GM12878 (cell line): ENCODE results near the gene SMARCE1. TPM values are rescaled to one million over a fixed set of nuclear protein-coding genes. Genes with fewer than 3 reads are reported as not detected.

ENCODE experiments used
- BCLAF1 ChIP-seq: fragments of 450-650 bp; IDR thresholded peaks from 2 replicates; pipeline ENCODE4 v1.6.1; 2017; ENCODE audit warnings: antibody characterized with exemption, mild to moderate bottlenecking, moderate library complexity
- CBX3 ChIP-seq: fragments of 200-600 bp; sonication (generic); IDR thresholded peaks from 2 replicates; pipeline ENCODE4 v1.6.1; 2016; ENCODE audit warnings: low read depth, borderline replicate concordance
- CHD1 ChIP-seq: IDR thresholded peaks from 2 replicates; pipeline ENCODE4 v1.6.1; 2012; ENCODE audit warnings: low read depth, low read length, improper control_type of control experiment
- CHD2 ChIP-seq: IDR thresholded peaks from 2 replicates; pipeline ENCODE4 v1.6.1; 2011; ENCODE audit warnings: low read depth, low read length, improper control_type of control experiment, borderline replicate concordance
- CHD4 ChIP-seq: fragments of 200-600 bp; sonication (generic); IDR thresholded peaks from 2 replicates; pipeline ENCODE4 v1.6.1; 2016; ENCODE audit warnings: mild to moderate bottlenecking
- CUX1 ChIP-seq: IDR thresholded peaks from 2 replicates; pipeline ENCODE4 v1.6.1; 2012; ENCODE audit warnings: improper control_type of control experiment, low read depth, low read length; ENCODE audit not compliant: insufficient replicate concordance
- ESRRA ChIP-seq: IDR thresholded peaks from 2 replicates; pipeline ENCODE4 v1.6.1; 2012; ENCODE audit warnings: mild to moderate bottlenecking, low read length, improper control_type of control experiment
- ETV6 ChIP-seq, 2 experiments: fragments of 450-650 bp in 1 of 2; IDR thresholded peaks in 1 of 2; conservative IDR thresholded peaks in 1 of 2; 2 replicates each; pipeline ENCODE4 v1.6.1; 2014; ENCODE audit warnings: antibody characterized with exemption in 1 of 2, borderline replicate concordance in 1 of 2, low read depth in 1 of 2, mild to moderate bottlenecking in 1 of 2, moderate library complexity in 1 of 2
- FOS ChIP-seq: IDR thresholded peaks from 3 replicates; pipeline ENCODE4 v1.6.1; 2011; ENCODE audit warnings: borderline replicate concordance; ENCODE audit not compliant: insufficient read length; ENCODE audit errors: extremely low read depth
- FOXK2 ChIP-seq: fragments of 450-650 bp; IDR thresholded peaks from 2 replicates; pipeline ENCODE4 v1.6.1; 2017; ENCODE audit warnings: mild to moderate bottlenecking, moderate library complexity
- GABPA ChIP-seq: IDR thresholded peaks from 2 replicates; pipeline ENCODE4 v1.6.1; 2014; ENCODE audit warnings: antibody characterized with exemption, low read depth, mild to moderate bottlenecking, inconsistent platforms
- GATAD2B ChIP-seq: fragments of 450-650 bp; conservative IDR thresholded peaks from 2 replicates; pipeline ENCODE4 v1.6.1; 2017; ENCODE audit warnings: low read depth, mild to moderate bottlenecking, moderate library complexity
- IKZF2 ChIP-seq, 2 experiments: fragments of 450-650 bp; IDR thresholded peaks; 2 replicates each; pipeline ENCODE4 v1.6.1; 2017; ENCODE audit warnings: mild to moderate bottlenecking in 2 of 2, moderate library complexity in 2 of 2
- KAT2A ChIP-seq: conservative IDR thresholded peaks from 2 replicates; pipeline ENCODE4 v1.6.1; 2011; ENCODE audit warnings: low read depth, low read length; ENCODE audit not compliant: control insufficient read depth
- LARP7 ChIP-seq: fragments of 450-650 bp; IDR thresholded peaks from 2 replicates; pipeline ENCODE4 v1.6.1; 2017; ENCODE audit warnings: mild to moderate bottlenecking
- NFYB ChIP-seq: IDR thresholded peaks from 2 replicates; pipeline ENCODE4 v1.6.1; 2011; ENCODE audit warnings: low read depth, mild to moderate bottlenecking, low read length, improper control_type of control experiment, moderate library complexity; ENCODE audit not compliant: insufficient read depth
- NR2C2 ChIP-seq: IDR thresholded peaks from 2 replicates; pipeline ENCODE4 v1.6.1; 2011; ENCODE audit warnings: borderline replicate concordance, low read depth; ENCODE audit not compliant: control insufficient read depth, insufficient read length
- NR2F1 ChIP-seq: fragments of 450-650 bp; conservative IDR thresholded peaks from 2 replicates; pipeline ENCODE4 v1.6.1; 2017; ENCODE audit warnings: mild to moderate bottlenecking
- NRF1 ChIP-seq: conservative IDR thresholded peaks from 2 replicates; pipeline ENCODE4 v1.6.1; 2011; ENCODE audit warnings: mild to moderate bottlenecking, low read depth, low read length, improper control_type of control experiment
- RCOR1 ChIP-seq: conservative IDR thresholded peaks from 2 replicates; pipeline ENCODE4 v1.6.1; 2012; ENCODE audit warnings: low read depth, low read length, improper control_type of control experiment
- TARDBP ChIP-seq: IDR thresholded peaks from 2 replicates; pipeline ENCODE4 v1.6.1; 2016; ENCODE audit warnings: borderline replicate concordance
- ZBTB33 ChIP-seq: fragments of 450-650 bp; IDR thresholded peaks from 2 replicates; pipeline ENCODE4 v1.6.1; 2017; ENCODE audit warnings: mild to moderate bottlenecking
- ZZZ3 ChIP-seq: IDR thresholded peaks from 2 replicates; pipeline ENCODE4 v1.6.1; 2011; ENCODE audit warnings: low read depth; ENCODE audit not compliant: control insufficient read depth, insufficient read length
- polyA plus RNA-seq, 11 experiments: library from polyadenylated mRNA; depleted of rRNA in 4 of 11; unstranded in 6 of 11; stranded (reverse) in 5 of 11; fragments of >200 nt; fragmentation: Nextera tagmentation in 4 of 11; fragmentation: Illumina TruSeq in 1 of 11; extraction: Ambion mirVana in 4 of 11; extraction: Trizol in 1 of 11; gene quantifications; 1 replicate in 1 of 11; 2 replicates in 10 of 11; pipeline versions ENCODE4 v1.2.1 to v1.2.3, GENCODE V29; 2011 to 2016; ENCODE audit warnings: inconsistent platforms in 2 of 11, missing spikeins in 2 of 11, low read depth in 1 of 11
- total RNA-seq, 4 experiments: library from RNA; depleted of rRNA in 3 of 4; stranded (reverse); fragments of >200 nt in 3 of 4; fragmentation: Illumina TruSeq in 1 of 4; extraction: Trizol in 1 of 4; gene quantifications; 2 replicates each; pipeline versions ENCODE4 v1.2.1 to v1.2.3, GENCODE V29; 2013 to 2021

Gene SMARCE1
- total and polyA plus RNA-seq, 10 of the 15 experiments (the other 5 are each of a cell fraction or from before 2014, with no cell fraction given), result 87.9 to 191 (median 132) TPM

DNA sequence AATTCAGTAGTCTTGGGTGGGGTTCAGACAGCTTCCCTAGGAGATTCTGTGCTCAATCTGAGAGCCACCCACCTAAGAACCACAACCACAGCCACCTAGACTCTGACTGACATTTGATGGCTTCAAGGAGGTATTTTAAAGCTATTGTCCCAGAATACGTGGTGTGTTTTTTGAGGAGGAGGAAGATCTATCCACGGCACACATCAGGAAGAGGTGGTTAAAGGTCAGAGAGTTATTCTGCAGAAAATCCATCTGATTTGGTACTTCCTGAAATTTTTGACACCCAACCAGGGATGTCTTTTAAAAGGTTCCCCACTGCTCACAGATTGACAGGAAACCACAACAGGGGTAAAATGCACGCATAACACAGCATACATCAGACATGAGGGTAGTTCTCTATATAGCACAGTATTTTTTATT, 25.1 kb downstream of the SMARCE1 start (continued):
- no peak for TF ChIP-seq BCLAF1
- no peak for TF ChIP-seq TARDBP
- no peak for TF ChIP-seq ESRRA
- TF ChIP-seq NFYB, result no peak
- TF ChIP-seq GATAD2B, result 0 out of 2 replicates have a peak, but pooled peaks have one; percentile 15
- no peak for TF ChIP-seq NR2C2
- TF ChIP-seq FOS, result no peak
- TF ChIP-seq ZBTB33, result no peak
- no peak for TF ChIP-seq RCOR1
- TF ChIP-seq NR2F1, result no peak
- TF ChIP-seq CHD2, result no peak
- TF ChIP-seq GABPA, result no peak
- TF ChIP-seq ETV6 (conservative IDR thresholded peaks at IDR 0.05 in 1 of 2, IDR thresholded peaks at IDR 0.05 in 1 of 2; ENCODE audit: borderline replicate concordance in 1 of 2, low read depth in 1 of 2), result no peak
- TF ChIP-seq CUX1, result no peak
- no peak for TF ChIP-seq KAT2A
- TF ChIP-seq CBX3, result no peak
- no peak for TF ChIP-seq ZZZ3
- TF ChIP-seq LARP7, result no peak
- no peak for TF ChIP-seq FOXK2
- no peak for TF ChIP-seq NRF1
- TF ChIP-seq CHD1, result no peak
- peak; percentile 39 to 44; a peak in 2 of 4 replicates for TF ChIP-seq IKZF2 (IDR thresholded peaks at IDR 0.05)
- no peak for TF ChIP-seq CHD4
